ENCODE results near the gene AGAP3.

DNA sequence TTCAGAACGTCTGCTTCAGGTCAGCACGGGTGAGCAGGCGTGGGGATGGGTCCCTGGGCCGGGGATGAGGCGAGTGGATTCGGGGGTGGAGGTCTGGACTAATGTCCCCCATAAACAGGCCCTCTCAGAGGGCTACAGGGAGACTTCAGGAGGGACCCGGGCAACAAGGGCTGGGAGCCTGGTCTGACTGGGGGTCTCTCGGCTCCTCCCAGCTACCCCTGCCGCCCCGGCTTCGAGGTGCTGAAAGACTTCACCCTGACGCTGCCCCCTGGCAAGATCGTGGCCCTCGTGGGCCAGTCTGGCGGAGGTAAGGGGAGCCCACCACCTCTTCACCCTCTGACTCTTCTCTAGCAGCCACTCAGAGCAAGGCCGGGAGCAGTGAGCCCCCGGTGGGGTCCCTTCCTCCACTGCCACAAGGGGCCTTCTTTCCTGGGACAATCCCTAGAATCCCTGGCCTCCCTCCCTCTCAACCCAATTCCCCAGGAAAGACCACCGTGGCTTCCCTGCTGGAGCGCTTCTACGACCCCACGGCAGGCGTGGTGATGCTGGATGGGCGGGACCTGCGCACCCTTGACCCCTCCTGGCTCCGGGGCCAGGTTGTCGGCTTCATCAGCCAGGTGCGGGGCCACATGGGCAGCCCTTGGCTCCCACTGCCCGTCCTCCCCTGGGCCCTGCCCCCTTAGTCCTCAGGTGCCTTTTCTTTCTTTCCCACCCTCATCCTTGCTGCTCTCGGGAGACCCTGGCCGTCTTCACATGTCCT is 45.5 kb upstream of the AGAP3 start:
- TF ChIP-seq, protein P1, sequence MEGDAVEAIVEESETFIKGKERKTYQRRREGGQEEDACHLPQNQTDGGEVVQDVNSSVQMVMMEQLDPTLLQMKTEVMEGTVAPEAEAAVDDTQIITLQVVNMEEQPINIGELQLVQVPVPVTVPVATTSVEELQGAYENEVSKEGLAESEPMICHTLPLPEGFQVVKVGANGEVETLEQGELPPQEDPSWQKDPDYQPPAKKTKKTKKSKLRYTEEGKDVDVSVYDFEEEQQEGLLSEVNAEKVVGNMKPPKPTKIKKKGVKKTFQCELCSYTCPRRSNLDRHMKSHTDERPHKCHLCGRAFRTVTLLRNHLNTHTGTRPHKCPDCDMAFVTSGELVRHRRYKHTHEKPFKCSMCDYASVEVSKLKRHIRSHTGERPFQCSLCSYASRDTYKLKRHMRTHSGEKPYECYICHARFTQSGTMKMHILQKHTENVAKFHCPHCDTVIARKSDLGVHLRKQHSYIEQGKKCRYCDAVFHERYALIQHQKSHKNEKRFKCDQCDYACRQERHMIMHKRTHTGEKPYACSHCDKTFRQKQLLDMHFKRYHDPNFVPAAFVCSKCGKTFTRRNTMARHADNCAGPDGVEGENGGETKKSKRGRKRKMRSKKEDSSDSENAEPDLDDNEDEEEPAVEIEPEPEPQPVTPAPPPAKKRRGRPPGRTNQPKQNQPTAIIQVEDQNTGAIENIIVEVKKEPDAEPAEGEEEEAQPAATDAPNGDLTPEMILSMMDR (conservative IDR thresholded peaks at IDR 0.05; ENCODE audit: low read depth, low read length): no peak
- TF ChIP-seq EZH2 (IDR thresholded peaks at IDR 0.05; ENCODE audit: borderline replicate concordance, low read depth, low read length, poor library complexity, severe bottlenecking): no peak
